PC-3 (cell line): ENCODE results near the gene CRELD2. TPM values are rescaled to one million over a fixed set of nuclear protein-coding genes. Genes with fewer than 3 reads are reported as not detected.

ENCODE experiments used
- ATAC-seq: fragments of 200-7000 bp; cut with Tn5 transposase; 2 replicates; pipeline ENCODE4 v1.9.1; 2020; ENCODE audit warnings: mild to moderate bottlenecking, moderate library complexity
- BruUV-seq: library from RNA; stranded (reverse); fragments of 400-500 nt; replicated peaks from 2 replicates; lab custom pipeline; 2021; lab: Mats Ljungman, UMichigan
- CTCF ChIA-PET: fragments of 300-600 bp; sonication (Branson Sonifier 250); formaldehyde crosslinking; loops from one replicate; lab custom pipeline; 2022; ENCODE audit warnings: antibody characterized with exemption; lab: Charles Lee
- POLR2A ChIA-PET: fragments of 300-600 bp; sonication (Branson Sonifier 250); formaldehyde crosslinking; loops from one replicate; lab custom pipeline; 2022; ENCODE audit warnings: antibody characterized with exemption; ENCODE audit not compliant: unreplicated experiment; lab: Charles Lee
- DNase-seq: peaks from one replicate; pipeline ENCODE4 v3.0.0-alpha.2; 2015
- H2AFZ ChIP-seq: fragments of 300-600 bp; sonication (generic); 2 replicates; pipeline ENCODE4 v1.6.0; 2016; ENCODE audit warnings: antibody characterized with exemption, low read length
- H3F3A ChIP-seq: fragments of 300-600 bp; sonication (generic); one replicate; pipeline ENCODE4 v1.6.0; 2017; ENCODE audit warnings: antibody characterized with exemption, low read length, control low read depth, mild to moderate bottlenecking; ENCODE audit not compliant: unreplicated experiment
- H3K27ac ChIP-seq: fragments of 300-600 bp; sonication (generic); 2 replicates; pipeline ENCODE4 v1.5.1; 2016; ENCODE audit warnings: mild to moderate bottlenecking, low read length
- H3K27me3 ChIP-seq: fragments of 300-600 bp; sonication (generic); 2 replicates; pipeline ENCODE4 v1.6.1; 2016; ENCODE audit warnings: low read length, mixed read lengths
- H3K36me3 ChIP-seq: fragments of 300-600 bp; sonication (generic); 2 replicates; pipeline ENCODE4 v1.6.1; 2016; ENCODE audit warnings: low read depth, mixed run types, low read length, mixed read lengths
- H3K4me1 ChIP-seq: fragments of 300-600 bp; sonication (generic); 2 replicates; pipeline ENCODE4 v1.5.1; 2016; ENCODE audit warnings: low read length; ENCODE audit not compliant: insufficient read depth
- H3K4me2 ChIP-seq: fragments of 300-600 bp; sonication (generic); 2 replicates; pipeline ENCODE4 v1.6.0; 2016; ENCODE audit warnings: low read length
- H3K4me3 ChIP-seq: fragments of 300-600 bp; sonication (generic); 2 replicates; pipeline ENCODE4 v1.5.1; 2016; ENCODE audit warnings: mild to moderate bottlenecking, low read length, mixed read lengths
- H3K79me2 ChIP-seq: fragments of 300-600 bp; sonication (generic); 2 replicates; pipeline ENCODE4 v1.6.1; 2017; ENCODE audit warnings: low read length, mixed read lengths
- H3K9ac ChIP-seq: fragments of 300-600 bp; sonication (generic); 2 replicates; pipeline ENCODE4 v1.6.0; 2016; ENCODE audit warnings: mild to moderate bottlenecking, low read length
- H3K9me2 ChIP-seq: fragments of 300-600 bp; sonication (generic); replicated peaks from 2 replicates; pipeline ENCODE4 v1.6.1; 2016; ENCODE audit warnings: mixed run types, low read length, mixed read lengths
- H3K9me3 ChIP-seq: fragments of 300-600 bp; sonication (generic); 2 replicates; pipeline ENCODE4 v1.6.1; 2016; ENCODE audit warnings: low read length, mixed read lengths
- H4K20me1 ChIP-seq: fragments of 300-600 bp; sonication (generic); 2 replicates; pipeline ENCODE4 v1.6.1; 2016; ENCODE audit warnings: low read length, mixed read lengths
- CTCF ChIP-seq: fragments of 300-600 bp; sonication (generic); conservative IDR thresholded peaks from 2 replicates; pipeline ENCODE4 v1.5.1; 2017; ENCODE audit warnings: antibody characterized with exemption, low read depth, mild to moderate bottlenecking, low read length
- EZH2 ChIP-seq: fragments of 300-600 bp; sonication (generic); IDR thresholded peaks from one replicate; pipeline ENCODE4 v1.6.1; 2017; ENCODE audit warnings: antibody characterized with exemption, mild to moderate bottlenecking, low read length; ENCODE audit not compliant: unreplicated experiment
- EZH2phosphoT487 ChIP-seq: fragments of 300-600 bp; sonication (generic); IDR thresholded peaks from 2 replicates; pipeline ENCODE4 v1.6.1; 2018; ENCODE audit warnings: mild to moderate bottlenecking, antibody characterized with exemption, low read length, borderline replicate concordance
- intact Hi-C: fragments of 100-400 bp; cut with micrococcal nuclease; formaldehyde crosslinking; loops from 2 replicates; pipeline ENCODE4 v1.9.0; 2023
- total RNA-seq: library from RNA; depleted of rRNA; stranded (reverse); fragments of >200 nt; gene quantifications from 2 replicates; pipeline ENCODE4 v1.2.3, GENCODE V29; 2014

The CRELD2 gene
- total RNA-seq, 1 experiment from 2014 or later: 71.3 TPM

DNA sequence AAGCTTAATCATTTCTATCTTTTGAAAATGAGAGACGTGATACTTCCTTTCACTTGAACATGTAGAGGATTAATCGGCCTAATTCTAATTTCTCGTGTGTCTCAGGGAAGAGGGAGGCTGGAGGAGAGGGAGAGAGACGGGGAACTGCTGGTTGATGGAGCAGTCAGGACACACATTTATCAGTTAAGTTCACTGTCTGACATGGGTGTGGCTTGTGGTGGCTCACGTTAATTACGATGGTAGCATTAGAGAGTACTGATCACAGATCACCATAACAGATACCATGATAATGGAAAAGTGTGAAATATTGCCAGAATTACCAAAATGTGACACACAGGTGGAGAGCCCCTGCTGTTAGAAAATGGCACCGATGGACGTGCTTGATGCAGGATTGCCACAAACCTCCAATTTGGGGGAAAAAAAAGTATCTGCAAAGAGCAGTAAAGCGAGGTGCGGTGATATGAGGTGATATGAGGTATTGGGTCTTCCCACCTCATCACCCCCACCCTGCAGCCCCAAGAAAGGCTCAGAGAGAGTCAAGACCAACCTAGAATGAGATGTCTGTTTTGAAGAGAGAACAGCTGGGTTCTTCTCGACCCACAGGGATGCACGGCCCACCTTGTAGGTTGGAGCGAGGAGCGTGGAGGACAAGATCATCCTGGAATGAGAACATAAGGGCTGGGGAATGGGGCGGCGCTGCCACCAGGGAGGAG lies 45.0 kb upstream of the CRELD2 start:
- CTCF ChIA-PET: no interaction called here
- Histone ChIP-seq H3K9ac (no peak overlapping the region), H3K4me1 (no peaks in the 10 kb centered on the region), H2AFZ (no peak overlapping the region), H3K4me2 (no peak overlapping the region), H4K20me1 (0 out of 2 replicates have a peak, but pooled peaks cover 3% of the 10 kb centered on the region), H3K36me3 (no peaks in the 10 kb centered on the region), H3K27ac (no peak overlapping the region), H3F3A (no peaks in the 10 kb centered on the region), H3K4me3 (no peak overlapping the region), H3K9me2 (no peaks in the 10 kb centered on the region), H3K27me3 (no peaks in the 10 kb centered on the region), H3K9me3 (no peaks in the 10 kb centered on the region), H3K79me2 (peaks cover 71% of the 10 kb centered on the region)
- TF ChIP-seq CTCF: no peak
- no peak for TF ChIP-seq EZH2
- TF ChIP-seq EZH2phosphoT487: no peak
- POLR2A ChIA-PET: no interaction called here
- ATAC-seq (no peak), DNase-seq (no peak)
- intact Hi-C loops: no loop called here
- BruUV-seq: no TSS peak

DNA sequence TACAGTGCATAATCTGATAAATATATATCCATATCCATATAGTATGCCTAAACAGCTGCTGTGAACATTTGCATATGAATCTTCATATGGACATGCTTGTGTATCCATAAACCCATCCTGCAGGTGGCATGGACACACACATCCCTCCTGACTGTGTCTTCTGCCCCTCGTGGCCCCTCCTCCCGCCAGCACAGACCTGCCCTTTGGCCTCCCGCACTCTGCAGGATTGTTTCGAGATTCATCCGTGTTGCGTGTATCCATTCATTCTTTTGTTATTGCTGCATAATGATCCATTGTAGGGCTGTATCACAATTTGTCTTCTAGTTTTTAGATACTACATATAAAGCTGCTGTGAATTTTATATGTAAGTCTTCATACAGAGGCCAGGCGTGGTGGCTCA lies 40.8 kb upstream of the CRELD2 start:
- BruUV-seq: no TSS peak
- H3K36me3 ChIP-seq: no peaks in the 10 kb centered on the region
- no peaks in the 10 kb centered on the region for H3K9me2 ChIP-seq

More for the DNA sequence above, 40.8 kb upstream of the CRELD2 start:
- no peak overlapping the region for H3K27ac ChIP-seq
- H3K27me3 ChIP-seq: no peaks in the 10 kb centered on the region
- no peaks in the 10 kb centered on the region for H3K4me1 ChIP-seq
- ATAC-seq (no peak), DNase-seq (no peak)
- no peak overlapping the region for H3K4me3 ChIP-seq
- CTCF ChIA-PET: no interaction called here
- H3F3A ChIP-seq: no peaks in the 10 kb centered on the region
- 0 out of 2 replicates have a peak, but pooled peaks cover 3% of the 10 kb centered on the region for H4K20me1 ChIP-seq
- POLR2A ChIA-PET: no interaction called here
- intact Hi-C loops: no loop called here
- H3K79me2 ChIP-seq: peaks cover 57% of the 10 kb centered on the region
- H3K4me2 ChIP-seq: no peak overlapping the region
- no peak overlapping the region for H2AFZ ChIP-seq
- H3K9me3 ChIP-seq: no peaks in the 10 kb centered on the region
- H3K9ac ChIP-seq: no peak overlapping the region
- TF ChIP-seq CTCF (no peak), EZH2phosphoT487 (no peak), EZH2 (no peak)
